T-helper 1 cell treated with Interleukin-12 subunit alpha and Interleukin-12 subunit beta and Interleukin-4 antibody, amounts not matched to agents 30 ng/mL and 1 ng/mL, for 36 hours (primary cell): ENCODE results near the gene LMBR1. TPM values are rescaled to one million over a fixed set of nuclear protein-coding genes. Genes with fewer than 3 reads are reported as not detected.
"Not testable (repeated sequence)": the region's sequence is repeated elsewhere in the genome, so short reads cannot be mapped to it uniquely, and the experiment has no call there.

Experiments used
- intact Hi-C: fragments of 100-400 bp; cut with micrococcal nuclease; formaldehyde crosslinking; loops from one replicate; pipeline ENCODE4 v1.15.1; 2024
- total RNA-seq: library from RNA; stranded (reverse); gene quantifications from 2 replicates; pipeline ENCODE4 v1.2.3, GENCODE V29; 2022

Gene LMBR1
- total RNA-seq: 54.3 and 57.3 TPM in 2 replicates

- intact Hi-C loops: loop anchor here (1.0 to 10.0 kb wide), 14 partner anchors 17 to 1965 kb away; partner anchors contain the start of genes DNAJB6, NOM1, PAXIP1 and RBM33
Measured at GRCh38 chr7:156892821-156893706, at the start of gene LMBR1. Gene LMBR1, minus strand, starts transcription at chr7:156893183. Its CDS starts 190 bp downstream, at chr7:156892993.

- intact Hi-C loops: no loop called here
Measured at GRCh38 chr7:156942708-156943090, 49.7 kb upstream of the LMBR1 start.

GRCh38 chr7:156941393-156942182 is 48.6 kb upstream of the LMBR1 start:
- intact Hi-C loops: no loop called here

- intact Hi-C loops: no loop called here
Measured at GRCh38 chr7:156940421-156941122, 47.6 kb upstream of the LMBR1 start.

GRCh38 chr7:156936766-156937165 is 43.8 kb upstream of the LMBR1 start:
- intact Hi-C loops: not testable (repeated sequence)

GRCh38 chr7:156935250-156935649 is 42.3 kb upstream of the LMBR1 start:
- intact Hi-C loops: no loop called here

GRCh38 chr7:156932006-156932405 is 39.0 kb upstream of the LMBR1 start:
- intact Hi-C loops: no loop called here

GRCh38 chr7:156929789-156930539 is 37.0 kb upstream of the LMBR1 start:
- intact Hi-C loops: loop anchor here (2.0 to 10.0 kb wide), 2 partner anchors 17 to 1725 kb away; no protein-coding TSS in a partner anchor

GRCh38 chr7:156928406-156928747 is 35.4 kb upstream of the LMBR1 start:
- intact Hi-C loops: loop anchor here (10.0 kb wide), 1 partner anchor 1726 kb away; no protein-coding TSS in a partner anchor

GRCh38 chr7:156927571-156928405 is 34.8 kb upstream of the LMBR1 start:
- intact Hi-C loops: loop anchor here (10.0 kb wide), 1 partner anchor 1727 kb away; no protein-coding TSS in a partner anchor

GRCh38 chr7:156925821-156926220 is 32.8 kb upstream of the LMBR1 start:
- intact Hi-C loops: loop anchor here (10.0 kb wide), 1 partner anchor 1729 kb away; no protein-coding TSS in a partner anchor

- intact Hi-C loops: loop anchor here (2.0 to 10.0 kb wide), 3 partner anchors 14 to 1732 kb away; no protein-coding TSS in a partner anchor
Measured at GRCh38 chr7:156922304-156922703, 29.3 kb upstream of the LMBR1 start.

- intact Hi-C loops: loop anchor here (10.0 kb wide), 1 partner anchor 1734 kb away; no protein-coding TSS in a partner anchor
Measured at GRCh38 chr7:156920487-156921373, 27.7 kb upstream of the LMBR1 start.

- intact Hi-C loops: loop anchor here (10.0 kb wide), 1 partner anchor 1735 kb away; no protein-coding TSS in a partner anchor
Measured at GRCh38 chr7:156920076-156920475, 27.1 kb upstream of the LMBR1 start.

GRCh38 chr7:156919132-156919713 is 26.2 kb upstream of the LMBR1 start:
- intact Hi-C loops: no loop called here

- intact Hi-C loops: no loop called here
Measured at GRCh38 chr7:156918635-156919034, 25.7 kb upstream of the LMBR1 start.

- intact Hi-C loops: loop anchor here (1.0 to 2.0 kb wide), 5 partner anchors 13 to 341 kb away; no protein-coding TSS in a partner anchor
Measured at GRCh38 chr7:156909574-156910252, 16.7 kb upstream of the LMBR1 start.
